Fibroblast of mammary gland (primary cell): ENCODE data around the gene ZNF653.
"Not testable (repeated sequence)": the region's sequence is repeated elsewhere in the genome, so short reads cannot be mapped to it uniquely, and the experiment has no call there.

Experiments used
- DNase-seq: peaks from one replicate; pipeline ENCODE4 v3.0.0-alpha.2; 2010; ENCODE audit warnings: low read depth
- H3K4me3 ChIP-seq: 2 replicates; pipeline ENCODE4 v1.5.1; 2011; ENCODE audit warnings: low read depth, mild to moderate bottlenecking, low read length, moderate library complexity; ENCODE audit not compliant: control insufficient read depth
- CTCF ChIP-seq: conservative IDR thresholded peaks from 2 replicates; pipeline ENCODE4 v1.5.1; 2011; ENCODE audit warnings: low read depth, low read length, inconsistent platforms; ENCODE audit not compliant: control insufficient read depth, insufficient read depth

The ZNF653 gene

GRCh38 chr19:11461453-11461852 lies 44.2 kb downstream of the ZNF653 start:
- no peak overlapping the region for H3K4me3 ChIP-seq
- TF ChIP-seq CTCF: no peak
- no peak for DNase-seq

GRCh38 chr19:11460207-11460606 lies 45.4 kb downstream of the ZNF653 start:
- H3K4me3 ChIP-seq: no peak overlapping the region
- DNase-seq: no peak
- TF ChIP-seq CTCF: peak; percentile 24

GRCh38 chr19:11458912-11459311 lies 46.7 kb downstream of the ZNF653 start:
- H3K4me3 ChIP-seq, DNase-seq: not testable (repeated sequence)

GRCh38 chr19:11458236-11458900 lies 47.3 kb downstream of the ZNF653 start:
- TF ChIP-seq CTCF: no peak
- DNase-seq: no peak
- no peak overlapping the region for H3K4me3 ChIP-seq

GRCh38 chr19:11457831-11458230 lies 47.8 kb downstream of the ZNF653 start:
- TF ChIP-seq CTCF: no peak
- H3K4me3 ChIP-seq: no peak overlapping the region
- DNase-seq: no peak

- no peak for DNase-seq
- TF ChIP-seq CTCF: no peak
- no peak overlapping the region for H3K4me3 ChIP-seq
Measured at GRCh38 chr19:11457115-11457514, 48.5 kb downstream of the ZNF653 start.

- H3K4me3 ChIP-seq: no peak overlapping the region
- no peak for DNase-seq
- TF ChIP-seq CTCF: no peak
Measured at GRCh38 chr19:11456659-11457058, 49.0 kb downstream of the ZNF653 start.

GRCh38 chr19:11455233-11455554 lies 50.4 kb downstream of the ZNF653 start:
- not testable (repeated sequence) for DNase-seq, H3K4me3 ChIP-seq
